HG03280 (cell line): ENCODE measurements around the gene APOBEC2.

ENCODE experiments used
- ATAC-seq: cut with Tn5 transposase; IDR thresholded peaks from one replicate; pipeline ENCODE4 v1.9.1; 2021; ENCODE audit warnings: mild to moderate bottlenecking, moderate library complexity; ENCODE audit not compliant: unreplicated experiment

Gene APOBEC2

GRCh38 chr6:41083072-41083471 lies 30.1 kb downstream of the APOBEC2 start:
- no peak for ATAC-seq

- no peak for ATAC-seq
These were observed 32.2 kb downstream of the APOBEC2 start for GRCh38 chr6:41085182-41085581.

GRCh38 chr6:41088451-41088850 lies 35.4 kb downstream of the APOBEC2 start:
- ATAC-seq = no peak

- no peak for ATAC-seq
These were observed 38.1 kb downstream of the APOBEC2 start for GRCh38 chr6:41090841-41091761.

- no peak for ATAC-seq
These were observed 39.6 kb downstream of the APOBEC2 start for GRCh38 chr6:41092421-41093140.

GRCh38 chr6:41093729-41094128 lies 40.7 kb downstream of the APOBEC2 start:
- ATAC-seq = no peak

- ATAC-seq = no peak
These were observed 44.6 kb downstream of the APOBEC2 start for GRCh38 chr6:41097467-41098090.

- no peak for ATAC-seq
These were observed 45.4 kb downstream of the APOBEC2 start for GRCh38 chr6:41098366-41098765.

GRCh38 chr6:41100871-41101287 lies 47.9 kb downstream of the APOBEC2 start:
- ATAC-seq = no peak

GRCh38 chr6:41103847-41104246 lies 50.8 kb downstream of the APOBEC2 start:
- ATAC-seq = no peak

- no peak for ATAC-seq
These were observed 58.0 kb downstream of the APOBEC2 start for GRCh38 chr6:41111017-41111416.
